ENCODE results near the gene BUD31.

BUD31 gene

DNA sequence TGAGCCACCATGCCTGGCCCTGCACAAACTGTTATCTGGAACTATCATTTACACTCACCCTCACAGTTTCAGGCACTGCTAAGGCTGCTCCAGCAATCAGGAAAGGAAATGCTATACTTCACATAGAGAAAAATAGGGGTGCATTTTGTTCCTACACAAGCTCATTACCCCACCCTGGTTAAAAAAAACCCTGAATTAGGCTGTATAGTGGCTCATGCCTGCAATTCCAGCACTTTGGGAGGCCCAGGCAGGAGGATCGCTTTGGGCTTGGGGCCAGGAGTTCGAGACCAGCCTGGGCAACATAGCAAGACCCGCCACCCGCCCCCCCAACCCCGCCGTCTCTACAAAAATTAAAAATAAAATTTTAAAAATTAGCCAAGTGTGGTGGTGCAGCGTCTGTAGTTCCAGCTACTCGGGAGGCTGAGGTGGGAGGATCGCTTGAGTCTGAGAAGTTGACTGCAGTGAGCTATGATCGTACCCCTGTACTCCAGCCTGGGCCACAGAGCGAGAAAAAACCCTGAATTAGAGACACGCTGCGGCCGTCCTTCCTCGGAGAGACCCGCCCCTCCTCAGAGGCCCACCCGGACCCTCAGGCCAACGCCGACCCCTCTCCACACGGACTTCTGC lies 29.3 kb downstream of the BUD31 start:
- no peak for DNase-seq

DNA sequence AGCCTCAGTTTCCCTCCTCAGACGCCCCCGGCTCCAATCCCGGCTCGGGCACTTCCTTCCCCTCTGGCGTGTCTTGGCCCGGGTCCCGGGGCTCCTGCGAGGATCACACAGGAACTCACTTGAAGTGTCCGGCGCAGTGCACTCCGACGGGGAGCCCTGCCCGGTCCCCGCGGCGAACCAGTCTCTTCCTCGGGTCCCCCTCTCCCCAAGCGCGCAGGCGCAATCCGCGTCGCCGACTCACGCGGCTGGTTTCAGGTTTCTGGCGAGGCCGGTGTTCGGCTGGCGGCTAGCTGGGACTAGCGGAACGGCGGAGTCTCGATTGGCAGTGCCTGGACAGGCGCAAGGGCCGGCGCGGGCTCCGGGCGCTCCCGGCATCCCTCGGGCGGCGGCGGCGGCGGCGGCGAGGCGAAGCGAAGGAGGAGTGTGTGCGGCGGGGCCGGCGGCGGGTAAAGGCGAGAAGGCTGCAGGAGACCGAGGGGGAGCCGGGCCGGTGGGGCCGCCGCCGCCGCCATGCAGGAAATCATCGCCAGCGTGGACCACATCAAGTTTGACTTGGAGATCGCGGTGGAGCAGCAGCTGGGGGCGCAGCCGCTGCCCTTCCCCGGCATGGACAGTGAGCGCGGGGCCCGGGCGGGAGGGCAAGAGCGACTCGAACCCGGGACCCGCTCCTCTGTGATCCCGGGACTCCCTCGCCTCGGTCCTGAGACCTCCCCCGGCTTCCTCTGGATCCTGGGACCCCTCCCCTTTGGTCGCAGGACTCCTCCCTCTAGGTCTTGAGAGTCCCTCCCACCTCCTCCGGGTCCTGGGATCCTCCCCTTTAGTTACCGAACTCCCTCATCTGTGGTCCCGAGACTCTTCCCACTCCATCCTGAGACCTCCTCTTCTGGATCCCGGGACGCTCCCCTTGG lies 30.1 kb downstream of the BUD31 start, which contains the start of the genes CPSF4 and PTCD1:
Gene CPSF4, plus strand, starts transcription at position 371 of the 908 bp plus-strand sequence. Its CDS starts 140 bp downstream, at position 511.
Gene PTCD1, minus strand, starts transcription at position 226 of the 908 bp plus-strand sequence. CDS start 3,556 bp downstream, outside the sequence.
- DNase-seq, result peak; percentile 93

DNA sequence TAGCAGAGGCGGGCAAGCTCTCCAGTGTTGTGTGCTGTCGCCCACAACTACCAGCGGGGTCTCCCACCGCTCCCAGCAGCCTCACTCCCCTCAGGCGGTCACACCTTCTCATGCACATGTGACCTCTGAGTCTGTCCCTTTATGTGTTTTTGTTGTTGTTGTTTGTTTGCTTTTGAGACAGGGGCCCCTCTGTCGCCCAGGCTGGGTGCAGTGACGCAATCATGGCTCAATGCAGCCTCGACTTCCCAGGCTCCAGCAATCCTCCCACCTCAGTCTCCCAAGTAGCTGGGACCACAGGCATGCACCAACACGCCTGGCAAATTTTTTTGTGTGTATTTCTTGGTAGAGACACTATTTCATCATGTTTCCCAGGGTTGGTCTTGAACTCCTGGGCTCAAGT lies 31.4 kb downstream of the BUD31 start:
- no peak for DNase-seq

DNA sequence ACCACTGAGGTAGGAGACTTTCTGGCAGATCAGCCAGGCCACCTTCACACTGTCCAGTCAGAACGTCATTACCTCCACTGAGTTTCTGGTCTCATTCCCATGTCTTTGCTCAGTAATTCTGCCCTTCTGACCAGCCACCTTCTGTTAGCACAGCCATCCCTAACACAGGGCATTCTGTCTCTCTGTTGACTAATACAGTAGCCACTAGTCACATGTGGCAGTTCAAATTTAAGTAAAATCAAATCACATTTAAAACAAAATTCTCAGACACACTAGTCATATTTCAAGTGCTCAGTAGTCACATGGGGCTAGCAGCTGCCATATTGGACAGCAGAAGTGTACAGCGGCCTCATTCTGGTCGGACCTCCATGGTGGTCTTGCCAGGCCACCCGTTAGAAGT lies 37.3 kb downstream of the BUD31 start:
- no peak for DNase-seq

DNA sequence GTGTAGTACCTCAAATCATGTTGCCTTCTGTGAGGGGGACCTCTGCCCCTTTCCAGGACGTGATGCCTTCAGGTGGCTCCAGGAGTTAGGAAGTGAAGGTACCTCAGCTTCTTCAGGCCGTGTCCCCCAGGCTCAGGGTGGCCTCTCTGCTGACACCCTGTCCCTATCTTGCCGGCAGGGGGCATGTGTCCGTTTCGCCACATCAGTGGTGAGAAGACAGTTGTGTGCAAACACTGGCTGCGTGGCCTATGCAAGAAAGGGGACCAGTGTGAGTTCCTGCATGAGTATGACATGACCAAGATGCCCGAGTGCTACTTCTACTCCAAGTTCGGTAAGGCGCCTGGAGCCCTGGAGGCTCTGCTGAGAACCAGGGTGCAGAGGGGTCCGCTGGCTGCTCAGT lies 39.2 kb downstream of the BUD31 start:
- DNase-seq, result no peak

DNA sequence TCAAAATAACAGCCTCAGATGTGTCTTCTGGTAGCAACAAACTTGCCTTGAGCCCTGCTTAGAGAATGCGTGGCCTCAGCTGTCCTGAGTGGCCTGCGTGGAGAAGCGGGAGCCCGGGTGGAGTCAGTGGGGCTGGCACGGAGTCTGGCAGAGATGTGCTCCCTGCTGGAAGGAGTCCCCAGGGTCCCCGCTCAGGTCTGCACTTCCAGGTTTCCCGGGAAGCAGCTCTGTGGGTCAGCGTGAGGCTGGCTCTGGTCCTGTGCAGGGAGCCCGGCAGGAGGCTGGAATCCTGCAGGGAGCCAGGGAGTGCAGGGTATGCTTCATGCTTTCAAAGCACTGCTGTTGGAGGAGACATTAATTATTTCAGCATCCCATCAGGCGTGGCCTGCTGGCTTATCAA lies 40.1 kb downstream of the BUD31 start:
- no peak for DNase-seq

DNA sequence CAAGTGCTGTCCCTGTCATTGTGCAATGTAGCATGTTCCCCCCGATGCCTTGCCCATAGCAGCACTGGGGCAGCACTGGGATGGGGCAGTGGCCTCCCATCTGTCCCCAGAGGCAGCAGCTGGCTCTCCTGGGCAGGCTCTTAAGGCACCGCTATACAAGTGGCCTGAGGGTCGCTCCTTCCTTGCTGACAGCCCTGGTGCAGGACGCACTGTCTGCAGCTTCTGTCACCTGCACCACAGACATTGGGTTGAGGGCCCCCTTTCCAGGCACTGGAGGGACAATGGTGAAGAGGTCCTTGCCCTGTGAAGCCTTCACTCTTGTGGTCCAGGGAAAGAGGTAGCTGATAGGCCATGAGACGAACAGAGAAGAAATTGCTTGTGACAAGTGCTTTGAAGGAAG lies 40.6 kb downstream of the BUD31 start:
- DNase-seq, result no peak

DNA sequence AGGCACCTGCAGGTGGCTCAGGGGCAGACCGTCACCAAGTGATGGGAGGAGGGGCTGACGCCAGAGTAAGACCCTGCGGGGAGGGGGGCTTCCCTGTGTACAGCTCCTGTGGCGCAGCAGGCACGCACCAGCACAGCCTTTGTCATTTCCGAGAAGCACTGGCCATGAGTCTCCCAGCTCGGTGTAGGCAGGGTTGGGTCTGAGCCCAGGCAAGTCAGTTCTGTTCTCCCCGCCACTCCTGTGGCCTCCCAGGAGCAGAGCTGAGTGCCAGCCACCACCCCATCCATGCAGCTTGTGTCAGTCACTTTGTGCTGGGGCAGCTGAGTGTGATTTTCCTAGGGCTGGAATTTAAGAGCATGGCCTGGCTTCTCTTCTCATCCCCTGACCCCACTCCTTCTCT lies 43.2 kb downstream of the BUD31 start:
- DNase-seq, result no peak

DNA sequence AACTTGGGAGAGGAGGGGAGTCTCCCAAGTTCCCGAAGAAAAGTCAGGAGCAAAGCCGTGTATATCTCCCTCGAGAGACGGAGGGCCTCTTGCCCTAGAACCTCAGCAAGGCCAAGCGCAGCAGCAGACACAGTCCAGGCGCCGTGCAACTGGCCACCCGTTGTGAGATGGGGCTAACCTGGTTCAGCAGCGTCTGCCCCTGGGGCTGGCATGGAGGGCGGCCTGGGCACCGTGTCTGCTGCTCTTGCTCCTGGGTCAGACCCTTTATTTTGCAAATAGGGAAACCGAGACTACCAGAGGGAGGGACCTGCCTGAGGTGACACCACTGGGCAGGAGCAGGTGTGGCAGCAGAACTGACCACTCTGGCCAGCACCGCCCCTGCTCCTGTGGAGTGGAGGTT lies 43.8 kb downstream of the BUD31 start:
- no peak for DNase-seq

DNA sequence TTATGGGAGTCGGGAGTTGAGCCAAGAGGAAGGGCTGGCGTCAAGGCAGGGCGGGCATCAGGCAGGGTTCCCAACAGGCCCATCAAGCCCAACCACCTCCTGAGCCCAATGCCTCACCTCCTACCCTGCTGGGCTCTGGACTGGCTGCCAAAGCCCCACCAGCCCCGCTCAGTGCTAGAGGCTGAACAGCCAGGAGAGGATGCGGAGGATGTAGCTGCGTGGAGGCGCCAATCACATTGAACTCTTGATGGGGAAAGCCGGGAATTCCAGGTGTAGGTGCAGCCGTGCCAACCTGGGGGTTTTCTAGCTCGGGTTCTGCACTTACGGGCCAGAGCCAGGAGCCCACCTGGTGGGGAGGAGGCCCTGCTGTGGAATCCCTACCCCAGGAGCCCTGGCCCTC lies 44.3 kb downstream of the BUD31 start:
- DNase-seq, result no peak

DNA sequence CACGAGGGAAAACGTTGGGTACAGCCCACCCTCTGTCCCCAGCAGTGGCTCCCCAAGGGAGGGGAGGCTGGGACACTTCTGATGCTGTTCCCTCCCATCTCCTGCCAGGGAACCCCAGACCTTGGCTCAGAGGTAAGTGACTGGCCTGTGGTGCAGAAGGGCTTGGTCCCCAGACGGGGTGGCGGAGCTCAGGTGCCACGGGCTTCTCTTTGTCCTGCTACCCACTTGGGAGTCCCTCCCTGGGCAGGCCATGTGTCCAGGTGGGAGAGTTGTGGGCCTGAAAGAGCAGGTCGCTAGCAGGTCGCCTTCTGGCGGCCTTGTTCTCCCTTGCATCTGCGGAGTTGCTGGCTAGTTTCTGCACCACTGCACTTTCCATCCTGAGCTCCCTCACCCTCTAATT lies 47.1 kb downstream of the BUD31 start:
- no peak for DNase-seq

DNA sequence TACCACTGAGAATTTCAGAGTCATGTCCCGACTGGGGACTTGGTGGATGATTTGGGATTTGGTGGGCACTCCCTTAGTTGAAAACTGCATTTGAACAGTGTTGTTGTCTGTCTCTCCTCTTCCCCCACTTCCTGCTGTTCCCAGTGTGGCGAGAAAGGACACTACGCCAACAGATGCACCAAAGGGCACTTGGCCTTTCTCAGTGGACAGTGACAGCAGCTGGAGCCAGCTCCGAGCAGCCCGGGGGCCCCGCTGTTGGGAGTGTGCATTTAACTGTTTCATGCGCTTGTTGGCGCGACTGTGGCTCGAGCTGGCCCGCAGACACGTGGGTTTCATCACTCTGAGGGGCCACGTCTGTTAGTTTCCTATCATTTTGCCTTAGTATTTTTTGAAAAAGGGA lies 47.5 kb downstream of the BUD31 start:
- no peak for DNase-seq

DNA sequence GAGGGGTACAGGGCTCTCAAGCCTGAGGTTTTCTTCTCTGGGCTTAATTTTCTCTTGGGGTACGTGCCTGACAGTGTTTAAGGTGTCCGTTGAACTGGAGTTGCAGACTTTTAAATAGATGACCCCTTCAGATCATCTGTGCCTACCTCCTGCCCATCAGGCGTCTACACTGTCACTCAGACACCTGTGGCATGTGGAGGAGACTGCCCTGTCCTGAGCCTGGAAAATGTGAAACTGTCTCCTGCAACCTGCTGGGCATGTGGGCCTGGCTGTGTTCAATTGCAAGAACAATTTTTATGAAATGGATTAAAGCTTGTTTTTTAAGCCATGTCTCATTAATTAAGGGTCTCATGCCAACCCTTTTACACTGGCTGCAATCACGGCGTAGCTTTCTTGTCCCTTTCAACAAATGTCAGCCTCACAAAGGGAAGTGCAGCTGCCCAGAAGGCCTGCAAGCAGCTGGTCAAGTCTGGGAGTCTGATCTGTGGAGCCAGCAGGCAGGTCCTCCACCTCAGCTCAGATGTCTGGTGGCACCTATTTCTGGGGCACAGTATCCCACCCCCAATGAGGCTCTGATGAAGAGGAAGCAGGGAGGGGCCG lies 48.4 kb downstream of the BUD31 start:
- DNase-seq, result no peak

DNA sequence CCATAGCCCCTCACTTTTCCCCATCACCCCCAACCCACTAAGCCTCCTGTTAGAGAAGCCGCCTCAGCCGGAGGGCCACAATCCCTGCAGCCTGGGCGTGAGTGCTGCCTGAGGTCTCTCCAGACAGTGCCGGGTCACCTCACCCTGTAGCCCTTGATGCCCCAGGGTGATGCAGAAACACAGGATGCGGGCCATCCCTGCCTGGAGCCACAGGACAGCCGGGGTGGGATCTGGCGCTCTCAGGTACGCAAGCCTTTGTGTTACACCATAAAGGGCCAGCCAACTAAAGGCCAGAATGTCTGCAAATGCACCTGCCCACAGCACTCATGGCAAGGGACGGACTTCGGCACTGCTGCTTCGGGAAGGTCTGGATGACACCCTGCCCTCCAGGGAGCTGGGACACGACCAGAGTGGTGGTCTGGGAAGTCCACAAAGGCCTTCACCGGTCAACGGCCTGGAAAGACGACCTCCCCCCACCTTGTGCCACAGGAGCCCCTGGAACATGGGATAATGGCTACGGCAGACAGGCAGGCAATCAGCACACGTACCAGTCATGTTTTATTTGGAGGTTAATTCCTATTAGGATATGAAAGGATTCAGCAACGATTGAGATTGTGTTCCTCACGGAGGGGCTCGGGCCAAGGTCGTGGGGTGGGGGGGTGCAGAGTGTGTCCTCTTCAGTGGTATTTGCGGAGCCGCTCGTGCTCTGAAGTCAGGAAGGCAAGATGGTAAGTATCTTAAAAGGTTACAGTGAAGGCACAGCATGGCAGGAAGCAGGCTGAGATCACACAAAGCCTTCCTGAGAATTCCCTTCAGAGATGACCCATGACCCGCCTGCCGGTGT lies 49.1 kb downstream of the BUD31 start:
- no peak for DNase-seq

DNA sequence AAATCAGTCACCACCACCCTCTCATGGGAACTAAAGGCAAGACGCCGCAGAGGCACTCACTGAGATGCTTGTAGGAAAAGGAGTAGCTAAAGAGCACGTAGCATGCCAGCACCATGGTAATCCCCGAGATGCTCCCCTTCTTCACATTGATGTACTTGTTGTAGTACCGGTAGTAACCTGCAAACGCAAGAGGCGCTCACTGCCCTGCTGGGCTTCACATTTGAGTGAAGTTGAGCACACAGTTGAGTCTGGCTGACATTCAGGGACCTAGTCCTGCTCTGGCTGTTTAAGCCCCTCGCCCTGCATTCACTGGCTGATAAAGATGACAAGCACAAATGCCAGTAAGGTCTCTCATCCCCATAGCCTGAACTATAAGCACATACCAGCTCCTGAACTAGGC lies 50.3 kb downstream of the BUD31 start:
- DNase-seq, result no peak

DNA sequence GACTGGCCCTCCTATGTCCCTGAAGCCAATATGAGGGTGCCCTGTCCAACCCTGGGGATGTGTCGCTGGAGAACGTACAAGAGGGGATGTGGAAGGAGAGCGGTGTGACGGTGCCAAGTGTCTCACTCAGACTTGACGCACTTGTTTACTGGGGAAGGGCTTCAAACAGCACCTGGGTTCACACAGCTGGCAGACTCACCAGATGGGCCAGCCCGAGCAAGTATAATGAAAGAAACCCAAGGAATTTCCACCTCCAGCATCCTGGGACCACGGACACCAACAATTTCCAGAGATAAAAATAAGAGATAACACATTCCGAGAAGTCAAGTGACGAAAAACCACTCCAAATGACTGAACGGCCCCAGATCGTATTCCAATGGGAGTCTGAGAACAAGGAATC lies 51.9 kb downstream of the BUD31 start:
- no peak for DNase-seq

DNA sequence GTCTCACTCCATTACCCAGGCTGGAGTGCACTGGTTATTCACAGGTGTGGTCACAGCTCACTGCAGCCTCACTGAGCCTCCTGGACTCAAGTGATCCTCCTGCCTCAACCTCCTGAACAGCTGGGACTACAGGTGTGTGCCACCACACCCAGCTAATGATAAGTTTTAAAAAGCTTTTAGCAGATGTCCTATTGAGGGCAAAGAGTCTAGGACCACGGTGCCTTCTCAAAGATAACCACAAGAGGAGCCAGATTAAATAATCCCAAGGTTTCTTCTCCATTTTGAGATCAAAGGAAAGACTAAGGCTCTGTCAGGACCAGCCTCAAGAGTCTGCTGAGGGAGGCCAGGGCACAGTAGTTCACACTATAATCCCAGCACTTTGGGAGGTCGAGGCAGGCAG lies 52.5 kb downstream of the BUD31 start:
- no peak for DNase-seq

DNA sequence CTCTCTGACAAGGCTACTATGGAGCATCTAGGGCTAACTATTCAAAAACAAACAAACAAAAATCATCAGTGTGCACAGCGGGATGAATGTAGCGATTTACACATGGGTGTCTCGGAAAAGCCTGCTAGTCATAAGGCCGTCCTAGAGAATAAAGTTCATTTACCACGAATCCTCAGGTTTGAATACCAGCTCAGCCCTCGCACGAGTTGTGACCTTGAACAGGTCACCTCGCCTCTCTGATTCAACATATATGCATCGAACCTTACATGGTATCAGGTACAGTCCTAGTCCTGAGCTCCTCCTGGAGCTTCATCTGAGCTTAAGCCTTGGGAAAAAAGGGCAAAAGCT lies 56.6 kb downstream of the BUD31 start:
- no peak for DNase-seq

DNA sequence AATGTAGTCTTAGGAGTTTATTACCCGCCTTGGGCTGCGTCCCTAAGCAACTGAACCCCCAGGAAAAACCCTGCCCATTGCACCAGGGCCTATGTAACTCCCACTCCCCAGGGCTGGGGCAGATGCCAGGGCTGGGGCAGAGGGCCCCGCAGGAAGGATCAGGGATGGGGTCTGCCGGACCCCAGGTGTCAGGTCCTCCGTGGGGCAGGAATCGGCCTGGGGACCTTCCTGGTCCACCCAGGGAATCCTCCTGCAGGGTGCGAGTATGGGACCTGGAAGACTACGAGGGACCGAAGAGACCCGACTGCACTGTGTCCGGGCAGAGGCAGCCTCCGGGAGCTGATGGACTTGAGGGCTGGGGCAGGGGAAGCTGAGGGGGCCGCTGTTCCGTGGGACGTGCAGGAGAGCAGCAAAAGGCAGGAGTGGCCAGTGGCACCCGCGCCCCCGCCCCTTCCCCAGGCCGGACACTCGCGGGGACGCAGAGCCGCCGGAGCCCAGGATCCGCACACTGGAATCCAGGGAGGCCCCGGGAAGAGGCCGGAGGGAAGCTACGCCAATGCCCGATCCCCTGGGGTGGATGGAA lies 59.7 kb downstream of the BUD31 start:
- no peak for DNase-seq

Data from CD4-positive, alpha-beta T cell treated with Interleukin-15 for 1 hour (primary cell).